Activated CD4-positive, alpha-beta T cell treated with anti-CD3 and anti-CD28 coated beads, Interleukin-2, amount 10 ng/mL, durations not matched to agents 7 days and 5 days (primary cell): Measurements from ENCODE around the gene RAPH1. TPM values are rescaled to one million over a fixed set of nuclear protein-coding genes. Genes with fewer than 3 reads are reported as not detected.

Experiments used
- CTCF ChIA-PET: fragments of 350-600 bp; sonication (Branson Sonifier 250); formaldehyde crosslinking; loops from one replicate; lab custom pipeline; 2021; ENCODE audit warnings: antibody characterized with exemption; lab: Charles Lee
- POLR2A ChIA-PET: fragments of 350-600 bp; sonication (Branson Sonifier 250); formaldehyde crosslinking; loops from one replicate; lab custom pipeline; 2021; ENCODE audit warnings: antibody characterized with exemption; lab: Charles Lee
- DNase-seq: peaks from one replicate; pipeline ENCODE4 v3.0.0-alpha.2; 2020
- H3K27ac Mint-ChIP-seq: one replicate; pipeline ENCODE4 v1.8.0; 2021; ENCODE audit warnings: mild to moderate bottlenecking, moderate library complexity, mixed read lengths
- H3K27me3 Mint-ChIP-seq: one replicate; pipeline ENCODE4 v1.8.0; 2021; ENCODE audit warnings: mixed read lengths
- H3K36me3 Mint-ChIP-seq: one replicate; pipeline ENCODE4 v1.8.0; 2021; ENCODE audit warnings: low read depth, mixed read lengths
- H3K4me1 Mint-ChIP-seq: one replicate; pipeline ENCODE4 v1.8.0; 2021; ENCODE audit warnings: mixed read lengths
- H3K4me3 Mint-ChIP-seq: one replicate; pipeline ENCODE4 v1.8.0; 2021; ENCODE audit warnings: mild to moderate bottlenecking, moderate library complexity, mixed read lengths
- H3K9me3 Mint-ChIP-seq: one replicate; pipeline ENCODE4 v1.8.0; 2021; ENCODE audit warnings: mixed read lengths
- total RNA-seq, 2 experiments: library from RNA; stranded (reverse); gene quantifications; one replicate each; pipeline ENCODE4 v1.2.3, GENCODE V29; 2021

Gene RAPH1
- total RNA-seq, 2 experiments from 2014 or later = 1.7 to 2.1 TPM

GRCh38 chr2:203569677-203570316 is 34.7 kb upstream of the RAPH1 start:
- Mint-ChIP-seq H3K4me1 (peaks cover 5% of the 10 kb centered on the region), H3K36me3 (peaks cover 2% of the 10 kb centered on the region), H3K27ac (no peak overlapping the region), H3K4me3 (no peak overlapping the region), H3K27me3 (peaks cover 13% of the 10 kb centered on the region), H3K9me3 (peaks cover 3% of the 10 kb centered on the region)
- ChIA-PET POLR2A (interaction anchor here (0.6 kb wide), 1 partner anchor 42 kb away, joined by 8 read pairs; no protein-coding TSS in a partner anchor), CTCF (interaction anchor here (1.0 to 1.1 kb wide), 2 partner anchors 9 to 12 kb away, joined by 3 to 4 read pairs; no protein-coding TSS in a partner anchor)
- no peak for DNase-seq

GRCh38 chr2:203567691-203568090 is 32.6 kb upstream of the RAPH1 start:
- Mint-ChIP-seq H3K36me3 (peaks cover 2% of the 10 kb centered on the region), H3K4me3 (no peak overlapping the region), H3K27ac (no peak overlapping the region), H3K9me3 (peaks cover 3% of the 10 kb centered on the region), H3K27me3 (peaks cover 15% of the 10 kb centered on the region), H3K4me1 (peaks cover 5% of the 10 kb centered on the region)
- ChIA-PET POLR2A (no interaction called here), CTCF (no interaction called here)
- DNase-seq = no peak

GRCh38 chr2:203566161-203566560 is 31.1 kb upstream of the RAPH1 start:
- H3K27ac Mint-ChIP-seq = no peak overlapping the region
- H3K36me3 Mint-ChIP-seq = peaks cover 2% of the 10 kb centered on the region
- peaks cover 15% of the 10 kb centered on the region for H3K27me3 Mint-ChIP-seq
- no peak for DNase-seq
- POLR2A ChIA-PET = interaction anchor here (0.6 kb wide), 1 partner anchor 83 kb away, joined by 3 read pairs; no protein-coding TSS in a partner anchor
- CTCF ChIA-PET = no interaction called here
- H3K4me1 Mint-ChIP-seq = peaks cover 5% of the 10 kb centered on the region
- no peak overlapping the region for H3K4me3 Mint-ChIP-seq
- peaks cover 3% of the 10 kb centered on the region for H3K9me3 Mint-ChIP-seq

- no peak for DNase-seq
- CTCF ChIA-PET = interaction anchor here (1.4 kb wide), 1 partner anchor 19 kb away, joined by 3 read pairs; no protein-coding TSS in a partner anchor
- H3K4me1 Mint-ChIP-seq = peaks cover 3% of the 10 kb centered on the region
- no peak overlapping the region for H3K4me3 Mint-ChIP-seq
- peaks cover 11% of the 10 kb centered on the region for H3K27me3 Mint-ChIP-seq
- peaks cover 3% of the 10 kb centered on the region for H3K9me3 Mint-ChIP-seq
- no peak overlapping the region for H3K27ac Mint-ChIP-seq
- H3K36me3 Mint-ChIP-seq = peaks cover 2% of the 10 kb centered on the region
- POLR2A ChIA-PET = no interaction called here
Measured at GRCh38 chr2:203565076-203565475, 30.0 kb upstream of the RAPH1 start.

GRCh38 chr2:203562268-203562667 is 27.2 kb upstream of the RAPH1 start:
- DNase-seq = no peak
- Mint-ChIP-seq H3K36me3 (no peaks in the 10 kb centered on the region), H3K27ac (no peak overlapping the region), H3K4me3 (no peak overlapping the region), H3K9me3 (peaks cover 2% of the 10 kb centered on the region), H3K4me1 (no peaks in the 10 kb centered on the region), H3K27me3 (peaks cover 8% of the 10 kb centered on the region)
- POLR2A ChIA-PET = no interaction called here
- CTCF ChIA-PET = no interaction called here

GRCh38 chr2:203559641-203560040 is 24.5 kb upstream of the RAPH1 start:
- no peaks in the 10 kb centered on the region for H3K4me1 Mint-ChIP-seq
- no peak overlapping the region for H3K4me3 Mint-ChIP-seq
- CTCF ChIA-PET = interaction anchor here (1.2 kb wide), 1 partner anchor 9 kb away, joined by 3 read pairs; no protein-coding TSS in a partner anchor
- H3K27ac Mint-ChIP-seq = no peak overlapping the region
- no peak for DNase-seq
- peaks cover 6% of the 10 kb centered on the region for H3K27me3 Mint-ChIP-seq
- no peaks in the 10 kb centered on the region for H3K36me3 Mint-ChIP-seq
- H3K9me3 Mint-ChIP-seq = peaks cover 2% of the 10 kb centered on the region
- POLR2A ChIA-PET = no interaction called here

- Mint-ChIP-seq H3K4me3 (no peak overlapping the region), H3K9me3 (peaks cover 2% of the 10 kb centered on the region), H3K27ac (no peak overlapping the region), H3K36me3 (no peaks in the 10 kb centered on the region), H3K27me3 (peaks cover 2% of the 10 kb centered on the region), H3K4me1 (peaks cover 3% of the 10 kb centered on the region)
- ChIA-PET CTCF (interaction anchor here (0.7 kb wide), 1 partner anchor 21 kb away, joined by 4 read pairs; no protein-coding TSS in a partner anchor), POLR2A (no interaction called here)
- DNase-seq = no peak
Measured at GRCh38 chr2:203553784-203554183, 18.7 kb upstream of the RAPH1 start.

- no peak overlapping the region for H3K4me3 Mint-ChIP-seq
- peaks cover 13% of the 10 kb centered on the region for H3K4me1 Mint-ChIP-seq
- DNase-seq = no peak
- H3K9me3 Mint-ChIP-seq = no peaks in the 10 kb centered on the region
- H3K36me3 Mint-ChIP-seq = no peaks in the 10 kb centered on the region
- ChIA-PET CTCF (interaction anchor here (0.6 kb wide), 1 partner anchor 483 kb away, joined by 3 read pairs; no protein-coding TSS in a partner anchor), POLR2A (interaction anchor here (0.7 kb wide), 1 partner anchor 25 kb away, joined by 4 read pairs; no protein-coding TSS in a partner anchor)
- H3K27me3 Mint-ChIP-seq = peaks cover 2% of the 10 kb centered on the region
- no peak overlapping the region for H3K27ac Mint-ChIP-seq
Measured at GRCh38 chr2:203551778-203552177, 16.7 kb upstream of the RAPH1 start.

GRCh38 chr2:203550266-203550665 is 15.2 kb upstream of the RAPH1 start:
- CTCF ChIA-PET = interaction anchor here (0.9 kb wide), 1 partner anchor 9 kb away, joined by 3 read pairs; no protein-coding TSS in a partner anchor
- POLR2A ChIA-PET = no interaction called here
- DNase-seq = no peak
- H3K36me3 Mint-ChIP-seq = no peaks in the 10 kb centered on the region
- H3K4me3 Mint-ChIP-seq = no peak overlapping the region
- H3K4me1 Mint-ChIP-seq = peaks cover 13% of the 10 kb centered on the region
- H3K27ac Mint-ChIP-seq = no peak overlapping the region
- no peaks in the 10 kb centered on the region for H3K9me3 Mint-ChIP-seq
- peaks cover 2% of the 10 kb centered on the region for H3K27me3 Mint-ChIP-seq

GRCh38 chr2:203549406-203549805 is 14.3 kb upstream of the RAPH1 start:
- ChIA-PET POLR2A (no interaction called here), CTCF (no interaction called here)
- H3K4me1 Mint-ChIP-seq = peaks cover 13% of the 10 kb centered on the region
- H3K36me3 Mint-ChIP-seq = no peaks in the 10 kb centered on the region
- no peak for DNase-seq
- no peaks in the 10 kb centered on the region for H3K9me3 Mint-ChIP-seq
- H3K27me3 Mint-ChIP-seq = peaks cover 2% of the 10 kb centered on the region
- no peak overlapping the region for H3K27ac Mint-ChIP-seq
- H3K4me3 Mint-ChIP-seq = no peak overlapping the region

- no peak overlapping the region for H3K4me3 Mint-ChIP-seq
- peaks cover 13% of the 10 kb centered on the region for H3K4me1 Mint-ChIP-seq
- no peaks in the 10 kb centered on the region for H3K9me3 Mint-ChIP-seq
- no peak for DNase-seq
- H3K27me3 Mint-ChIP-seq = peaks cover 2% of the 10 kb centered on the region
- H3K36me3 Mint-ChIP-seq = no peaks in the 10 kb centered on the region
- no peak overlapping the region for H3K27ac Mint-ChIP-seq
- CTCF ChIA-PET = no interaction called here
- POLR2A ChIA-PET = no interaction called here
Measured at GRCh38 chr2:203548887-203549286, 13.8 kb upstream of the RAPH1 start.

- no peak for DNase-seq
- H3K4me1 Mint-ChIP-seq = peaks cover 13% of the 10 kb centered on the region
- CTCF ChIA-PET = interaction anchor here (0.7 kb wide), 1 partner anchor 29 kb away, joined by 3 read pairs; no protein-coding TSS in a partner anchor
- H3K4me3 Mint-ChIP-seq = no peak overlapping the region
- POLR2A ChIA-PET = interaction anchor here (0.6 kb wide), 1 partner anchor 157 kb away, joined by 3 read pairs; no protein-coding TSS in a partner anchor
- no peak overlapping the region for H3K27ac Mint-ChIP-seq
- no peaks in the 10 kb centered on the region for H3K9me3 Mint-ChIP-seq
- no peaks in the 10 kb centered on the region for H3K36me3 Mint-ChIP-seq
- peaks cover 2% of the 10 kb centered on the region for H3K27me3 Mint-ChIP-seq
Measured at GRCh38 chr2:203547356-203547755, 12.3 kb upstream of the RAPH1 start.

GRCh38 chr2:203544402-203544801 is 9.3 kb upstream of the RAPH1 start:
- Mint-ChIP-seq H3K36me3 (no peaks in the 10 kb centered on the region), H3K27me3 (peaks cover under 1% of the 10 kb centered on the region), H3K27ac (no peak overlapping the region), H3K4me1 (peaks cover 13% of the 10 kb centered on the region), H3K9me3 (no peaks in the 10 kb centered on the region), H3K4me3 (no peak overlapping the region)
- DNase-seq = no peak
- ChIA-PET POLR2A (no interaction called here), CTCF (interaction anchor here (1.2 kb wide), 1 partner anchor 271 kb away, joined by 3 read pairs; no protein-coding TSS in a partner anchor)
